Measurements from ENCODE around the gene GAB4.
"Not testable (repeated sequence)": the region's sequence is repeated elsewhere in the genome, so short reads cannot be mapped to it uniquely, and the experiment has no call there.

The GAB4 gene

GRCh38 chr22:16937811-16938210 lies 70.2 kb downstream of the GAB4 start:
- no peak overlapping the region for H3K4me3 ChIP-seq (ENCODE audit: low read depth, low read length)
- TF ChIP-seq CTCF (IDR thresholded peaks at IDR 0.05; ENCODE audit: low read depth, low read length): no peak
- in situ Hi-C loops (cut with HindIII; ENCODE audit: low sequenced_read_pairs): no loop called here
- no peak for DNase-seq (ENCODE audit: low read depth, low spot score)

GRCh38 chr22:16937209-16937608 lies 70.8 kb downstream of the GAB4 start:
- in situ Hi-C loops (cut with HindIII; ENCODE audit: low sequenced_read_pairs); H3K4me3 ChIP-seq (ENCODE audit: low read depth, low read length); DNase-seq (ENCODE audit: low read depth, low spot score): not testable (repeated sequence)

DNA sequence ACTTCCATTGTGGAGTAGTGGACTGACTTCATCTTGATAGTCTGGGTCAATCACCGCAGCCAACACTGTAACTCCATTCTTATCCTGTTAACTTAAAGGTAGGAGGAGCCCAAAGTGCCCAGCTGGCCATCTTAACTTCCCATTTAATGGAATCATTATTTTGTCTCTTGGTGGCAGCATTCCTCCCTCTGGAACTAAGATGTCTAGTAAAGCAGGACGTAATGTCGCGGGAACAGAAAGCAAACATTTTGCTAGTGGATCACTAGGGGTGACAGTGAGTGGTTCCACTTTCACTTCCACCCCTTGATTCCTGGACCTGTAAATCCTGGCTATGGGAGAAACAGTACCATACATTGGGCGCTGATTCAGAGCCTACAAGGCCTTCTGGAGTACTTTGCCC lies 71.4 kb downstream of the GAB4 start:
- no peak overlapping the region for H3K4me3 ChIP-seq (ENCODE audit: low read depth, low read length)
- DNase-seq (ENCODE audit: low read depth, low spot score): no peak
- in situ Hi-C loops (cut with HindIII; ENCODE audit: low sequenced_read_pairs): no loop called here
- no peak for TF ChIP-seq CTCF (IDR thresholded peaks at IDR 0.05; ENCODE audit: low read depth, low read length)

DNA sequence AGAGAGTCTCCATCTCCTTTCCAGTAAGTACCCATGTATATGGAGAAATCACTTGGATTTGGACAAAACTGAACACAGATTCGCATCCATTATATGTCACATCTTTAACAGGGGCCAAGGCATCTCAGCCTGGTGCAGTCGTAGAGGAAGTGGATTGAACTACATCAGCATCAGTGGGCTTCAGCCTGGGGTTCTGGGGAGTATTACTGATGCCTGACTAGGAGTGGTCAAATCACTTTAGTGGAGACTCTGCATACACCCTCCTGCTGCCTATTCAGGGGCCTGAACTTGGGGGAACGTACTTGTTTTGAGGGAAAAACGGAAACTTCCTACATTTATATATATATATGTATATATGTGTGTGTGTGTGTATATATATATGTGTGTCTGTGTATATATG lies 72.8 kb downstream of the GAB4 start:
- no peak for DNase-seq (ENCODE audit: low read depth, low spot score)
- no peak for TF ChIP-seq CTCF (IDR thresholded peaks at IDR 0.05; ENCODE audit: low read depth, low read length)
- H3K4me3 ChIP-seq (ENCODE audit: low read depth, low read length): no peak overlapping the region
- in situ Hi-C loops (cut with HindIII; ENCODE audit: low sequenced_read_pairs): no loop called here

DNA sequence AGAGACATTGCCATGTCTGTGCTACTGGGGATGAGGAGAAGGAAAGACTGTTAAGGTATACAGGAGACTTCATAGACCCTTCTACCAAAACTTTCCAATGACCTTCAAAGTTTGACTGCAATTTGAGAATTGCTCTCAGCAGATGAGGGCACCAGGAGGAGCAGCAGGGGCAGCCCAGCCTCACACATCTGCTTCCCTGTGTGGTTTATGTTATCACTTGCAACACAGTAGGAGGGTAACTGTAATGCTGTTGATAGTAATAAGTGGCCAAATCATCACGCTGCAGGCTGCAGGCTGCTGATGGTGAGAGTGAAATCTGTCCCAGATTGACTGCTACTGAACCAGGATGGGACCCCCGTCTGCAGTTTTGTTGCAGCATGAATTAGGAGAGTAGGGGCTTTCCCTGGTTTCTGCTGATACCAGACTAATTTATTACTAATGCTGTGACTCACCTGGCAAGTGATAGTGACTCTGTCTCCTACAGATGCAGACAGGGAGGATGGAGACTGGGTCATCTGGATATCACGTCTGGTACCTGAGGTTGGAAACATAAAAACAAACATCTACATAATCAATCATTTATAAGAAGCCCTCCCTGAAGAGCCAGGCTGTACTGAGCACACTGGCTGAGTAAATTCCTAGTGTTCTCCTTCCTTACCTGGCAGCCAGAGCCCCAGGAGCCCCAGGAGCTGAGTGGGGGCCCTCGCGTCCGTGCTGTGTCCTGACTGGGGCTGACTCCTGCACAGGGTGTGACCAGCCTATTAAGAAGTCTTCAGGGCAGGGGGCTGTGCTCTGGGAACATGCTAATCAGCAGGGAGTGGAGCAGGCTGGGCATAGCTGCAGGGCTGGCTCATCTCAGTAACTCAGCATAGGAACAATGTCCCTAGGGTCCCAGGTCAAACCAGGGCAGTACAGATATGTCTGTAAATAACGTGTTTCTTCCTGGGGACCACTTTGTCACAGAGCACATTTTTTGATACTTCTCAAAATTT lies 74.4 kb downstream of the GAB4 start:
- in situ Hi-C loops (cut with HindIII; ENCODE audit: low sequenced_read_pairs): no loop called here
- no peak for TF ChIP-seq CTCF (IDR thresholded peaks at IDR 0.05; ENCODE audit: low read depth, low read length)
- no peak for DNase-seq (ENCODE audit: low read depth, low spot score)
- H3K4me3 ChIP-seq (ENCODE audit: low read depth, low read length): no peak overlapping the region

- no peak overlapping the region for H3K4me3 ChIP-seq (ENCODE audit: low read depth, low read length)
- in situ Hi-C loops (cut with HindIII; ENCODE audit: low sequenced_read_pairs): no loop called here
- no peak for TF ChIP-seq CTCF (IDR thresholded peaks at IDR 0.05; ENCODE audit: low read depth, low read length)
- no peak for DNase-seq (ENCODE audit: low read depth, low spot score)
These were observed 75.4 kb downstream of the GAB4 start for GRCh38 chr22:16932577-16932976.

DNA sequence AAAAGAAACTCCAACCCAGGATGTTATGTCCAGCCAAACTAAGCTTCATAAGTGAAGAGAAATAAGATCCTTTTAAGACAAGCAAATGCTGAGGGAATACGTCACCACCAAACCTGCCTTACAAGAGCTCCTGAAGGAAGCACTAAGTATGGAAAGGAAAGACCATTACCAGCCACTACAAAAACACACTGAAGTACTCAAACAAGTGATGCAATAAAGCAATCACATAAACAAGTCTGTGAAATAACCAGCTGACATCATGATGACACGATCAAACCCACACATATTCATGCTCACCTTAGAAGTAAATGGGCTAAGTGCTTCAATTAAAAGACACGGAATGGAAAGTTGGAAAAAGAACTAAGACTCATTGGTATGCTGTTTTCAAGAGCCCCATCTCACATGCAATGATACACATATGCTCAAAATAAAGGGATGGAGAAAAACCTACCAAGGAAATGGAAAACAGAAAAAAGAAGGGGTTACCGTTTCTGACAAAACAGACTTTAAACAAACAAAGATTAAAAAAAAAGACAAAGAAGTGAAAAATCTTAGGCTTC lies 82.5 kb downstream of the GAB4 start:
- no peak for DNase-seq (ENCODE audit: low read depth, low spot score)
- no peak overlapping the region for H3K4me3 ChIP-seq (ENCODE audit: low read depth, low read length)
- in situ Hi-C loops (cut with HindIII; ENCODE audit: low sequenced_read_pairs): no loop called here
- TF ChIP-seq CTCF (IDR thresholded peaks at IDR 0.05; ENCODE audit: low read depth, low read length): no peak
